CD14-positive monocyte (primary cell): ENCODE measurements around the gene NSG1. TPM values are rescaled to one million over a fixed set of nuclear protein-coding genes. Genes with fewer than 3 reads are reported as not detected.

ENCODE experiments used
- DNase-seq, 3 donors: peaks; one replicate each; pipeline ENCODE4 v3.0.0-alpha.2; 2011 to 2022
- H2AFZ ChIP-seq: 2 replicates; pipeline ENCODE4 v1.6.0; 2012; ENCODE audit warnings: mild to moderate bottlenecking, low read depth, low read length, inconsistent platforms; ENCODE audit not compliant: insufficient read depth, poor library complexity, severe bottlenecking
- H3K27ac ChIP-seq, 2 donors: 1 replicate in 1 of 2; 2 replicates in 1 of 2; pipeline ENCODE4 v1.5.1; 2012 to 2013; ENCODE audit warnings: low read length in 2 of 2, control low read depth in 1 of 2, inconsistent platforms in 1 of 2, low read depth in 1 of 2, mild to moderate bottlenecking in 1 of 2
- H3K27me3 ChIP-seq, 2 donors: one replicate each; pipeline versions ENCODE4 v1.6.0 to v1.6.1; 2011 to 2013; ENCODE audit warnings: low read length in 2 of 2; ENCODE audit not compliant: control insufficient read depth in 2 of 2, insufficient read depth in 2 of 2
- H3K36me3 ChIP-seq, 2 donors: replicated peaks in 1 of 2; 1 replicate in 1 of 2; 2 replicates in 1 of 2; pipeline versions ENCODE4 v1.5.1 to v1.6.1; 2012 to 2013; ENCODE audit warnings: low read length in 2 of 2, control low read depth in 1 of 2, inconsistent platforms in 1 of 2, mild to moderate bottlenecking in 1 of 2; ENCODE audit not compliant: insufficient read depth in 2 of 2, control insufficient read depth in 1 of 2
- H3K4me1 ChIP-seq, 2 donors: 1 replicate in 1 of 2; 2 replicates in 1 of 2; pipeline versions ENCODE4 v1.5.1 to v1.6.1; 2012 to 2013; ENCODE audit warnings: low read length in 2 of 2, control low read depth in 1 of 2, inconsistent platforms in 1 of 2, mild to moderate bottlenecking in 1 of 2, moderate library complexity in 1 of 2; ENCODE audit not compliant: insufficient read depth in 2 of 2, control insufficient read depth in 1 of 2
- H3K4me2 ChIP-seq: replicated peaks from 2 replicates; pipeline ENCODE3; 2012; ENCODE audit warnings: low read length, moderate library complexity, mild to moderate bottlenecking; ENCODE audit not compliant: poor library complexity, severe bottlenecking; ENCODE audit errors: extremely low read depth
- H3K4me3 ChIP-seq, 3 experiments: fragments of 200-600 bp in 1 of 3; sonication (generic) in 1 of 3; replicated peaks in 1 of 3; 1 replicate in 2 of 3; 2 replicates in 1 of 3; pipeline ENCODE4 v1.5.1; 2011 to 2013; ENCODE audit warnings: low read length in 3 of 3, mild to moderate bottlenecking in 3 of 3, control low read depth in 2 of 3, low read depth in 2 of 3, inconsistent platforms in 1 of 3, moderate library complexity in 1 of 3
- H3K79me2 ChIP-seq: 2 replicates; pipeline ENCODE4 v1.6.0; 2012; ENCODE audit warnings: mild to moderate bottlenecking, control low read depth, inconsistent platforms, low read length, moderate library complexity; ENCODE audit not compliant: insufficient read depth
- H3K9ac ChIP-seq: 2 replicates; pipeline ENCODE4 v1.6.0; 2017; ENCODE audit warnings: low read length, mild to moderate bottlenecking; ENCODE audit not compliant: insufficient read depth, poor library complexity, severe bottlenecking
- H3K9me3 ChIP-seq, 2 donors: replicated peaks in 1 of 2; 1 replicate in 1 of 2; 2 replicates in 1 of 2; pipeline versions ENCODE4 v1.5.1 to v1.6.1; 2012 to 2013; ENCODE audit warnings: low read length in 2 of 2, control low read depth in 1 of 2; ENCODE audit not compliant: control insufficient read depth in 1 of 2, insufficient read depth in 1 of 2
- H4K20me1 ChIP-seq: 2 replicates; pipeline ENCODE4 v1.6.0; 2012; ENCODE audit warnings: mild to moderate bottlenecking, low read length, control low read depth, moderate library complexity; ENCODE audit not compliant: insufficient read depth
- H3K27ac Mint-ChIP-seq, 7 donors: one replicate each; pipeline ENCODE4 v1.8.0; 2020; ENCODE audit warnings: mild to moderate bottlenecking in 7 of 7, mixed read lengths in 7 of 7, moderate library complexity in 6 of 7, inconsistent platforms in 2 of 7
- H3K27me3 Mint-ChIP-seq, 3 donors: one replicate each; pipeline ENCODE4 v1.8.0; 2021 to 2022; ENCODE audit warnings: low read depth in 3 of 3, mild to moderate bottlenecking in 3 of 3, mixed read lengths in 3 of 3, moderate library complexity in 3 of 3, inconsistent platforms in 1 of 3
- H3K36me3 Mint-ChIP-seq, 2 donors: one replicate each; pipeline ENCODE4 v1.8.0; 2020; ENCODE audit warnings: mixed read lengths in 2 of 2, inconsistent platforms in 1 of 2, mild to moderate bottlenecking in 1 of 2
- H3K4me1 Mint-ChIP-seq: one replicate; pipeline ENCODE4 v1.8.0; 2020; ENCODE audit warnings: mild to moderate bottlenecking, mixed read lengths
- H3K4me3 Mint-ChIP-seq, 2 donors: one replicate each; pipeline ENCODE4 v1.8.0; 2020; ENCODE audit warnings: mild to moderate bottlenecking in 2 of 2, mixed read lengths in 2 of 2, moderate library complexity in 1 of 2
- H3K9me3 Mint-ChIP-seq, 7 donors: one replicate each; pipeline ENCODE4 v1.8.0; 2020 to 2022; ENCODE audit warnings: mixed read lengths in 7 of 7, mild to moderate bottlenecking in 6 of 7, moderate library complexity in 6 of 7, inconsistent platforms in 2 of 7
- CTCF ChIP-seq: fragments of 200-600 bp; IDR thresholded peaks from one replicate; pipeline ENCODE4 v1.8.0; 2022; ENCODE audit warnings: antibody characterized with exemption, mild to moderate bottlenecking
- WGBS: methylation state at CpG from one replicate; pipeline ENCODE4 v1.1.5; 2013; ENCODE audit warnings: missing lambda C conversion rate; ENCODE audit not compliant: insufficient coverage; 5-methylcytosine and 5-hydroxymethylcytosine counted together
- intact Hi-C, 2 donors: fragments of 100-400 bp; cut with micrococcal nuclease; formaldehyde crosslinking; loops; one replicate each; pipeline versions ENCODE4 v1.15.0 to v1.15.1; 2023
- polyA plus RNA-seq, 3 donors: library from polyadenylated mRNA; depleted of rRNA in 1 of 3; unstranded in 2 of 3; stranded (reverse) in 1 of 3; fragments of 300-500 nt in 2 of 3; fragments of >200 nt in 1 of 3; fragmentation: Illumina TruSeq in 2 of 3; gene quantifications; 1 replicate in 2 of 3; 2 replicates in 1 of 3; pipeline ENCODE4 v1.2.3, GENCODE V29; 2012 to 2021

The NSG1 gene
- polyA plus RNA-seq, 3 donors: 0.10 TPM; not detected in 2

GRCh38 chr4:4460759-4461158 lies 73.9 kb downstream of the NSG1 start:
- intact Hi-C loops: no loop called here
- Histone ChIP-seq H3K4me3 (no peak overlapping the region), H3K27ac (no peak overlapping the region), H3K79me2 (no peaks in the 10 kb centered on the region), H3K36me3 (peaks cover 46 to 89% of the 10 kb centered on the region in 2 donors), H3K9me3 (no peaks in the 10 kb centered on the region), H3K27me3 (no peaks in the 10 kb centered on the region), H4K20me1 (no peaks in the 10 kb centered on the region), H3K9ac (no peak overlapping the region), H3K4me2 (no peak overlapping the region), H2AFZ (no peak overlapping the region), H3K4me1 (no peaks in the 10 kb centered on the region)
- peaks cover 0 to 1% (median 0%) of the 10 kb centered on the region in 3 donors for H3K27me3 Mint-ChIP-seq
- H3K36me3 Mint-ChIP-seq: peaks cover 61 to 65% of the 10 kb centered on the region in 2 donors
- no peak for TF ChIP-seq CTCF
- no peak overlapping the region for H3K27ac Mint-ChIP-seq
- no peaks in the 10 kb centered on the region for H3K9me3 Mint-ChIP-seq
- no peak overlapping the region for H3K4me3 Mint-ChIP-seq
- no peak for DNase-seq
- WGBS: 94% methylated on average over 2 of the region's 6 CpGs
- no peaks in the 10 kb centered on the region for H3K4me1 Mint-ChIP-seq

GRCh38 chr4:4461178-4461577 lies 74.3 kb downstream of the NSG1 start:
- Histone ChIP-seq H3K4me3 (no peak overlapping the region), H3K27ac (no peak overlapping the region), H3K79me2 (no peaks in the 10 kb centered on the region), H2AFZ (no peak overlapping the region), H3K4me2 (no peak overlapping the region), H3K9ac (no peak overlapping the region), H3K4me1 (no peaks in the 10 kb centered on the region), H3K9me3 (no peaks in the 10 kb centered on the region), H3K27me3 (no peaks in the 10 kb centered on the region), H4K20me1 (no peaks in the 10 kb centered on the region), H3K36me3 (peaks cover 46 to 89% of the 10 kb centered on the region in 2 donors)
- Mint-ChIP-seq H3K9me3 (peaks cover 0 to 3% (median 0%) of the 10 kb centered on the region in 7 donors), H3K4me3 (no peak overlapping the region), H3K27me3 (peaks cover 0 to 1% (median 0%) of the 10 kb centered on the region in 3 donors), H3K27ac (peak overlapping the region in 1 of 7 donors; percentile 47), H3K36me3 (peaks cover 61 to 66% of the 10 kb centered on the region in 2 donors), H3K4me1 (no peaks in the 10 kb centered on the region)
- TF ChIP-seq CTCF: no peak
- intact Hi-C loops: no loop called here
- DNase-seq: no peak
